Stimulated activated CD4-positive, alpha-beta T cell treated with anti-CD3 and anti-CD28 coated beads, Interleukin-15, amount 100 ng/mL, for 48 hours (primary cell): ENCODE data around the gene CDH18.
"Not testable (repeated sequence)": the region's sequence is repeated elsewhere in the genome, so short reads cannot be mapped to it uniquely, and the experiment has no call there.

Source experiments
- DNase-seq, 2 donors: peaks; one replicate each; pipeline ENCODE4 v3.0.0-alpha.2; 2020; ENCODE audit warnings: low read depth in 2 of 2

Gene CDH18

GRCh38 chr5:19859020-19859419 is 129.0 kb downstream of the CDH18 start:
- DNase-seq: no peak

- DNase-seq: no peak
Measured at GRCh38 chr5:19855931-19856330, 132.1 kb downstream of the CDH18 start.

GRCh38 chr5:19855453-19855852 is 132.5 kb downstream of the CDH18 start:
- no peak for DNase-seq

- DNase-seq: no peak
Measured at GRCh38 chr5:19855031-19855430, 133.0 kb downstream of the CDH18 start.

DNA sequence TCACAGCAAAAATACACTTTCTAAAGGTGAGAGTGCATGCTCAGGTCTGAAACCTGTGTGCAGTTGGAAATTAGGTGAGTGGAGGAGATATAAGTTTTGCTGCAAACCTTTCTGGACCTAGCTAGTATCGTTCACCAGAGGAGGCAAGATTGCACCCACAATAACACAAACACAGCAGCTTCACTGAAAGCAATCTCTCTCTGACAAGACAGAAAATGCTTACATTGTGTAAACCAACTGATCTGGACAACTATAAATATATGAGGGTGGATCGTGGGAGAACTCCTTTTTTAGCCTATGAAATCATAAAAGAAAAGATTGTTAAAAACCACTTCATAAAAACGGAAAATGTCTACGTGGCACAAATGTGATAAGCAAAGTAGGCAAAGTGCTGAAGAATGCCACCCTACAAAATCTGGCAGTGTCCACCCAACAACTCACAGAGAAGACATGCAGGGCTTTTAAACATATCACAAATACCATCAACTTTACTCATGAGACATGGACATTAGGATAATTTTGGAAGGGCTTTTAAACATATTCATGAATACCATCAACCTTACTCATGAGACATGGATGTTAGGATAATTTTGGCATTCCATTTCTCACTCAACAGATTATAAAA is 134.3 kb downstream of the CDH18 start:
- DNase-seq: no peak

GRCh38 chr5:19837536-19838174 is 150.3 kb downstream of the CDH18 start:
- no peak for DNase-seq

DNA sequence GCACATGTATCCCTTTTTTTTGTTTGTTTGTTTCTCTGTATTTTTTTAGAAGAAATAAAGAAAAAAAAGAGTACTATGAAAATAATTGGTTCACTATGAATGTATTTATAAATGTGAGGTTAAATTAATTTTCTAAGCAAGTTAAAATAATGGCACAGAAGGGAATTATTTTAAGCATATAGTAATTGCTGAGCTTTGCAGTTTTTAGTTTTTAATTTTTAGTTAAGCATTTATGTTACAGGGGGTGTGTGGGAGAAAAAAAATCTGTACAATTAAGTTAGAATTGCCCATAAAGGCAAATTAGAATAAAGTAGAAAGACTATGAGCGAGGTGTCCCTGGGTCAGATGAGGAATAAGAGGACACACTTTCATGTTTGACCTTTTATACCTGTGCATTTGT is 152.6 kb downstream of the CDH18 start:
- DNase-seq: no peak

- DNase-seq: not testable (repeated sequence)
Measured at GRCh38 chr5:19812720-19813119, 175.3 kb downstream of the CDH18 start.

GRCh38 chr5:19806756-19807155 is 181.2 kb downstream of the CDH18 start:
- no peak for DNase-seq

GRCh38 chr5:19802686-19803085 is 185.3 kb downstream of the CDH18 start:
- no peak for DNase-seq

DNA sequence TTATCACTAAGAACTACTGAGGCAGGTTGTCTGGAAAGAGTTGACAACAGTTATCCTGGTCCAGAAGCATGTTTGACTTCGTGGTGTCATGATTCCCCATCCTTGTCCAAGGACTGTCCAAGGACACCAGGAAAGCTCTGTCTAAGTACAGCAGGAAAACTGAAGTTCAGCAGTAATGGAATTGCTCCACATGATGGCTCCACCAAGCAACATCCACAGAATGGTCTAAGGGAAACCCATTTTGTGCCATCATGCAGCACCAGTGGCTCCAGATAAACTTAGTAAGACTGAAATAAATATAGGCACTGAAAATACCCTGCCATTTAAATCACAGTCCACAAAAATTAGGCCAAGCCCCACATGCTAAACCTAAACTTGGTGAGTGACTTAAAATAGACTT is 192.8 kb downstream of the CDH18 start:
- DNase-seq: no peak

DNA sequence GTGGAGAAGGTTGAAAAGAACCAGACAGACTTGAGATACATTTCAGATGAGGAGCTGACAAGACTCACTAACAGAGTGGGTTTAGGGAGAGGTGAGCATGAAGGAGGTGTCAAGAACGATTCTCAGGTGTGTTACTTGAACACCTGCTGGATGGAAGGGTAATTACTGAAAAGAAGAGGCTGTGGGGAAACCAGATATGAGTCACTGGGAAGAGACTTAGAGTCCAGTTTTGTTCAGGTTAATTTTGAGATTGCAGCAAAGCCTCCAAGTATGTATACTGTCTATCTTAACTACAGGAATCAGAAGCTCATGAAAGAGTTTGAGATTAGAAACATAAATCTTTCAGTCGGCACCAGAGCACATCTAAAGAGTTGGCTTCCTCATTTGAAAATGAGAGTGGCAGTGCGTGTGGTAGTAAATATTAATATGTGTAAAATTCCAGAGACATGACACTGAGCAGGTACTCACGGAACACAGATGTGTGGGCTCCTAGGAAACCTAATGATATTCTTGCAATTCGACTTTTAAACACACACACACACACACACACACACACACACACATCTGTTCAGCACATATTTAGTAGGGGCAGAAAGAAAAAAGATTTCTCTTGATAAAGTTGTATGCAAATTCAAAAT is 197.1 kb downstream of the CDH18 start:
- DNase-seq: no peak

DNA sequence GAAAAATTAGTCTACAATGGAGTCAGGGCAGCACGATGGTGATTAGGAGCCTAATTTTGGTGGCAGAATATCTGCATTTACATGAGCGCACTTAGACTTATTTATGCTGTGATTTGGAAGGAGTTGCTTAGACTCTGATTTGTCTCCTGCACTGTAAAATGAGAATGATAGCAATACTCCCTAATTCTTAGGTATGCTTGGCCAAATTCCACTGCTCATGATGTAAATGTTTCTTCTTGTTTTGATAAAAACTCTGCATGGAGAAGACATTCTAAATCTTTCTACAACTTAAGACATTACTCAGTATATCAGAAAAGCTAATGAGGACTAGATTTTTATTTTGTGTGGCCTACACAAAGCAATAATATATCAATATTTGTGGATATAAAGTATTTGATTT is 205.4 kb downstream of the CDH18 start:
- no peak for DNase-seq

DNA sequence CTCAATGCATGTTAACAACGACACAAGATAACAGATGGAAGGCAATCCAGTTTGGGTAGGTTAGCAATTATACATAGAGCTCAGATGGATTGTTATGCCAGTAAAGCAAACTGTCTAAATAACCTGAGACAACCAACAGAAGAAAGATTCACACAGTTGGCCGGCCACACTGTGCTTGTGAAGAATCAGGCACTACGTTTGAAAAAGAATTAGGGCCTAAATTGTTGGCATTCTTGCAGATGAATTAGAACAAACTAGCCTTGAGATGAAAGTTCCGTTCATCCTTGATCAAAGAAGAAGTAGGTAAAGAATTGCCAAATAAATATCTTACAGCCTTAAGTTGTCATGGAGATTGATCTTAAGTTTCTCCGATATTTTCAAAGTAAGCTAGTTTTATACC is 210.6 kb downstream of the CDH18 start:
- DNase-seq: no peak

DNA sequence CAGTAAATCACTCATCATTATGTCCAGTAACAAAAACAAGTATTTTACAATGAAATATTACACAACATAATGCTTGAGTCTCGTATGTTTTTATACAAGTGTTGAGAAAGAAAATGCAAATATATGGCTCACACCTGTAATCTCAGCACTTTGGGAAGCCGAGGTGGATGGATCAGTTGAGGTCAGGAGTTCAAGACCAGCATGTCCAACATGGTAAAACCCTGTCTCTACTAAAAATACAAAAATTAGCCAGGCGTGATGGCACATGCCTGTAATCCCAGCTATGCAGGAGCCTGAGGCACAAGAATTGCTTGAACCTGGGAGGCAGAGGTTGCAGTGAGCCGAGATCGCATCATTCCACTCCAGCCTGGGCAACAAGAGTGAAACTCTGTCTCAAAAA is 211.1 kb downstream of the CDH18 start:
- not testable (repeated sequence) for DNase-seq

- DNase-seq: no peak
Measured at GRCh38 chr5:19771174-19771835, 216.7 kb downstream of the CDH18 start.

GRCh38 chr5:19770396-19770795 is 217.6 kb downstream of the CDH18 start:
- DNase-seq: no peak

- no peak for DNase-seq
Measured at GRCh38 chr5:19767987-19768386, 220.0 kb downstream of the CDH18 start.

DNA sequence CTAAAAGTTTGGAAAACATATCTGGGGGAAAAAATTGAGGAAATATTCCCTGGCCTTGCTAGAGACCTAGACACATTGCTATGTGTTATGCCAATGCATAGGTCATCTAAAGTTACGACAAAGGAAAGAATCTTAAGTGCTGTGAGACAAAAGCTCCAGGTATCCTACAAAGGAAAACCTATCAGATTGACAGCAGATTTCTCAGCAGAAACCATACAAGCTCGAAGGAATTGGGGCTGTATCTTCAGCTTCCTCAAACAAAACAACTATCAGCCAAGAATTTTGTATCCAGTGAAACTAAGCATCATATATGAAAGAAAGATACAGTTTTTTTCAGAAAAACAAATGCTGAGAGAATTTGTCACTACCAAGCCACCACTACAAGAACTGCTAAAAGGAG is 234.4 kb downstream of the CDH18 start:
- DNase-seq: no peak

GRCh38 chr5:19751326-19751725 is 236.7 kb downstream of the CDH18 start:
- no peak for DNase-seq

GRCh38 chr5:19745247-19745646 is 242.8 kb downstream of the CDH18 start:
- no peak for DNase-seq

- no peak for DNase-seq
Measured at GRCh38 chr5:19739671-19740070, 248.3 kb downstream of the CDH18 start.

GRCh38 chr5:19734776-19735175 is 253.2 kb downstream of the CDH18 start:
- no peak for DNase-seq
